GM12872 (cell line): Measurements from ENCODE around the gene ACKR3.

ENCODE experiments used
- CTCF ChIP-seq: IDR thresholded peaks from 3 replicates; pipeline ENCODE4 v1.5.1; 2011; ENCODE audit warnings: low read depth, mild to moderate bottlenecking, low read length, moderate library complexity; ENCODE audit not compliant: insufficient read depth

The ACKR3 gene

GRCh38 chr2:236577481-236578410 is 8.1 kb downstream of the ACKR3 start:
- no peak for TF ChIP-seq CTCF

GRCh38 chr2:236578411-236578846 is 8.8 kb downstream of the ACKR3 start:
- TF ChIP-seq CTCF = no peak

GRCh38 chr2:236579048-236579745 is 9.6 kb downstream of the ACKR3 start:
- no peak for TF ChIP-seq CTCF

- TF ChIP-seq CTCF = no peak
Observed at GRCh38 chr2:236579746-236580315, 10.2 kb downstream of the ACKR3 start.

GRCh38 chr2:236580746-236581355 is 11.2 kb downstream of the ACKR3 start:
- TF ChIP-seq CTCF = no peak

- no peak for TF ChIP-seq CTCF
Observed at GRCh38 chr2:236581546-236581945, 11.9 kb downstream of the ACKR3 start.

GRCh38 chr2:236582968-236583367 is 13.3 kb downstream of the ACKR3 start:
- no peak for TF ChIP-seq CTCF
